Sigmoid colon (tissue), 4 donors: ENCODE measurements around the gene ITGA11.

Experiments used
- POLR2A ChIP-seq, 2 donors: fragments of 450-650 bp; IDR thresholded peaks; one replicate each; pipeline ENCODE4 v1.6.1; 2016; ENCODE audit warnings: antibody characterized with exemption in 2 of 2, mild to moderate bottlenecking in 2 of 2, moderate library complexity in 2 of 2
- POLR2AphosphoS5 ChIP-seq, 4 donors: sonication (generic); formaldehyde crosslinking; IDR thresholded peaks; one replicate each; pipeline ENCODE4 v1.6.1; 2017; ENCODE audit warnings: antibody characterized with exemption in 4 of 4
- TF ChIP-seq, protein P1 (sequence below), 4 experiments: fragments of 450-650 bp in 3 of 4; fragments of 200-600 bp in 1 of 4; IDR thresholded peaks; one replicate each; pipeline ENCODE4 v1.5.1; 2016 to 2019; ENCODE audit warnings: antibody characterized with exemption in 4 of 4, mild to moderate bottlenecking in 3 of 4, moderate library complexity in 2 of 4

DNA sequence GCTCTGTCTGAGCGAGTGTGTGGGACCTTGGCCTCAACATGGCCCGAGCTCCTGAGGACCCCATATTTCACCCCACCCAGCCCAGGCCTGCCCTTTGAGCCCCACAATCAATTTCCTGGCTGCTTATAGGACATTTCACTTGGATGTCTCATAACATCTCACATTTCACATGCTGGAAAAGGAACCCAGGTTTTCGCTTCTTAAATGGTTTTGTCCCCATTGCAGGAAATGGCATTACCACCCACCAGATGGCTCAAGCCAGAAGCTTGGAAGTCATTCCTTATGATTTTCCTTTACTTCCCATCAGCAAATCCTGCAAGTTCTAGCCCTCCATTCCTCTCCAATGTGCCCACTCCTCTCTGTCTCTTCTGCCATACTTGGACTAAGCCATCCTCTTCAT lies 14.9 kb downstream of the ITGA11 start:
- TF ChIP-seq, protein P1, sequence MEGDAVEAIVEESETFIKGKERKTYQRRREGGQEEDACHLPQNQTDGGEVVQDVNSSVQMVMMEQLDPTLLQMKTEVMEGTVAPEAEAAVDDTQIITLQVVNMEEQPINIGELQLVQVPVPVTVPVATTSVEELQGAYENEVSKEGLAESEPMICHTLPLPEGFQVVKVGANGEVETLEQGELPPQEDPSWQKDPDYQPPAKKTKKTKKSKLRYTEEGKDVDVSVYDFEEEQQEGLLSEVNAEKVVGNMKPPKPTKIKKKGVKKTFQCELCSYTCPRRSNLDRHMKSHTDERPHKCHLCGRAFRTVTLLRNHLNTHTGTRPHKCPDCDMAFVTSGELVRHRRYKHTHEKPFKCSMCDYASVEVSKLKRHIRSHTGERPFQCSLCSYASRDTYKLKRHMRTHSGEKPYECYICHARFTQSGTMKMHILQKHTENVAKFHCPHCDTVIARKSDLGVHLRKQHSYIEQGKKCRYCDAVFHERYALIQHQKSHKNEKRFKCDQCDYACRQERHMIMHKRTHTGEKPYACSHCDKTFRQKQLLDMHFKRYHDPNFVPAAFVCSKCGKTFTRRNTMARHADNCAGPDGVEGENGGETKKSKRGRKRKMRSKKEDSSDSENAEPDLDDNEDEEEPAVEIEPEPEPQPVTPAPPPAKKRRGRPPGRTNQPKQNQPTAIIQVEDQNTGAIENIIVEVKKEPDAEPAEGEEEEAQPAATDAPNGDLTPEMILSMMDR (IDR thresholded peaks at IDR 0.05) = no peak
- TF ChIP-seq POLR2A (IDR thresholded peaks at IDR 0.05) (no peak), POLR2AphosphoS5 (IDR thresholded peaks at IDR 0.05) (no peak)
